BJ (cell line): ENCODE data around the gene ZMYM4. TPM values are rescaled to one million over a fixed set of nuclear protein-coding genes. Genes with fewer than 3 reads are reported as not detected.

Source experiments
- CTCF ChIA-PET: fragments of 350-600 bp; formaldehyde crosslinking; extraction: SDS; loops from one replicate; lab custom pipeline; 2021; ENCODE audit warnings: antibody characterized with exemption, inconsistent platforms; lab: Yijun Ruan, JAX
- POLR2A ChIA-PET: fragments of 300-600 bp; sonication (Branson Sonifier 250); formaldehyde crosslinking; extraction: SDS; loops from one replicate; lab custom pipeline; 2021; ENCODE audit warnings: antibody characterized with exemption; lab: Charles Lee
- DNase-seq: peaks from one replicate; pipeline ENCODE4 v3.0.0-alpha.2; 2011; ENCODE audit warnings: low read depth
- H3K27me3 ChIP-seq: 2 replicates; pipeline ENCODE4 v1.6.0; 2011; ENCODE audit warnings: low read length; ENCODE audit not compliant: control insufficient read depth, insufficient read depth
- H3K36me3 ChIP-seq: 2 replicates; pipeline ENCODE4 v1.5.1; 2011; ENCODE audit warnings: low read length; ENCODE audit not compliant: control insufficient read depth, insufficient read depth
- H3K4me3 ChIP-seq: 2 replicates; pipeline ENCODE4 v1.5.1; 2011; ENCODE audit warnings: low read depth, mild to moderate bottlenecking, control low read depth, low read length
- polyA plus RNA-seq: library from polyadenylated mRNA; depleted of rRNA; stranded (reverse); fragments of >200 nt; gene quantifications from 2 replicates; pipeline ENCODE4 v1.2.3, GENCODE V29; 2011
- TF ChIP-seq, protein P1 (sequence below): IDR thresholded peaks from 2 replicates; pipeline ENCODE4 v1.5.1; 2011; ENCODE audit warnings: low read depth, mild to moderate bottlenecking, control low read depth, inconsistent platforms, low read length, moderate library complexity; ENCODE audit not compliant: insufficient read depth

ZMYM4 gene
- polyA plus RNA-seq, 1 experiment, result 19.2 TPM

- DNase-seq, result no peak
- H3K4me3 ChIP-seq, result no peak overlapping the region
- ChIA-PET POLR2A (interaction anchor here (0.5 to 0.8 kb wide), 3 partner anchors 16 to 114 kb away, joined by 3 to 5 read pairs (median 3); no protein-coding TSS in a partner anchor), CTCF (interaction anchor here (0.6 to 9.2 kb wide), 31 partner anchors 9 to 371 kb away, joined by 3 to 161 read pairs (median 5); partner anchors contain the start of genes KIAA0319L, NCDN and ZMYM1)
- TF ChIP-seq, protein P1, sequence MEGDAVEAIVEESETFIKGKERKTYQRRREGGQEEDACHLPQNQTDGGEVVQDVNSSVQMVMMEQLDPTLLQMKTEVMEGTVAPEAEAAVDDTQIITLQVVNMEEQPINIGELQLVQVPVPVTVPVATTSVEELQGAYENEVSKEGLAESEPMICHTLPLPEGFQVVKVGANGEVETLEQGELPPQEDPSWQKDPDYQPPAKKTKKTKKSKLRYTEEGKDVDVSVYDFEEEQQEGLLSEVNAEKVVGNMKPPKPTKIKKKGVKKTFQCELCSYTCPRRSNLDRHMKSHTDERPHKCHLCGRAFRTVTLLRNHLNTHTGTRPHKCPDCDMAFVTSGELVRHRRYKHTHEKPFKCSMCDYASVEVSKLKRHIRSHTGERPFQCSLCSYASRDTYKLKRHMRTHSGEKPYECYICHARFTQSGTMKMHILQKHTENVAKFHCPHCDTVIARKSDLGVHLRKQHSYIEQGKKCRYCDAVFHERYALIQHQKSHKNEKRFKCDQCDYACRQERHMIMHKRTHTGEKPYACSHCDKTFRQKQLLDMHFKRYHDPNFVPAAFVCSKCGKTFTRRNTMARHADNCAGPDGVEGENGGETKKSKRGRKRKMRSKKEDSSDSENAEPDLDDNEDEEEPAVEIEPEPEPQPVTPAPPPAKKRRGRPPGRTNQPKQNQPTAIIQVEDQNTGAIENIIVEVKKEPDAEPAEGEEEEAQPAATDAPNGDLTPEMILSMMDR, result peak; percentile 87
- no peaks in the 10 kb centered on the region for H3K27me3 ChIP-seq
- H3K36me3 ChIP-seq, result peaks cover 8% of the 10 kb centered on the region
Measured at GRCh38 chr1:35451125-35451528, 182.6 kb downstream of the ZMYM4 start.

DNA sequence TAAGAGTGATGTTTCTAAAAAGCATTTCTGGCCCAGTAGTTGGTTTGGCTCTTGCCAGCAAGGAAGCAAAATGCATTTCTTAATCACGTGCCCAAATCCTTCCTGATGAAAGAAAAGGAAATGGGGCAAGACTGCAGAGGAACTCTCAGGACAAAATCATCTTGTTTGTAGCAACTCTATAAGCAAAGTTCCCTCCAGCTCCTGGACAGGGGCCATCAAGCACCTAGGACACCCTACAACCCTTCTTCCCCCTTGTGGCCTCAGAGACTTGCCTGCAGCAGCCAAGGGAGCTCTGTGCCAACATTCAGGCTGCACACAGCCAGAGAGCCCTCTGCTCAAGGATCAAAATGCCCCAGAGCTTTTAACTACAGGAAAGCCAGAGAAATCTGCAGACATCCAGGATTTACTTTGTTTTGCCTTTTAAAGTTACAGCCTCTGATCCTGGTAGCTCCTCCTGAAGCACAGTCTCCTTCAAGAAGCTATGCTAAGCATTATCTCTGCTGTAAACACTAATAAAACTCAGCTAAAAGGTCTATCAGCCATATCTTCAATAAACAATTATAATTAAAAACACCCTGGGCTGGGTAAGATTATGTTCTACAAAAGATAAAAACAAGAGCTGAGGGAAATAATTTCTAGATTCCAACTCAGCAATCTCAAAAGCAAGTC, 183.7 kb downstream of the ZMYM4 start:
- ChIA-PET CTCF (interaction anchor here (0.7 to 9.2 kb wide), 25 partner anchors 8 to 323 kb away, joined by 3 to 161 read pairs (median 5); partner anchors contain the start of genes KIAA0319L and NCDN), POLR2A (no interaction called here)
- H3K27me3 ChIP-seq, result no peaks in the 10 kb centered on the region
- H3K4me3 ChIP-seq, result no peak overlapping the region
- TF ChIP-seq, protein P1, result peak; percentile 22; the same call in 1 of the 2 replicates
- peak; percentile 36 for DNase-seq
- H3K36me3 ChIP-seq, result peaks cover 8% of the 10 kb centered on the region

DNA sequence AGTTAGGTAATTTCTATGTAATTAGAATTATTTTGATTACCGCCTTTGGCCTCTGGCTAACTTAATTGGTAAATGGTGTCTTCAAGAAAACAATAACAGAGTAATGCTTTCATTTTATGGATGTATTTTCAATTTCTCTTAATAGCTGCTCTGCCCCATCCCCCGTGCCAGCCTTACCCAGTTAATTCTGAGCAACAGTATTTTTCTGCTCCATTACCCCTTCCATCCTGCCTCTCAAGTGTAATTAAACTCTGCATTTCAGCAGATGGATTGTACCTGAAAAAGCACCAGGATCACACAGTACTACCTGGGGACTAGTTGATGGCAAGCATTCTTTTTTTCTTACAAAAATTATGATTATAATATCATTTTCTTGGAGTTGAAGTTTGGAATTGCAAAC, 184.5 kb downstream of the ZMYM4 start:
- CTCF ChIA-PET, result interaction anchor here (0.7 to 9.2 kb wide), 8 partner anchors 77 to 274 kb away, joined by 5 to 161 read pairs (median 23); partner anchors contain the start of genes KIAA0319L and NCDN
- DNase-seq, result no peak
- TF ChIP-seq, protein P1, result no peak
- no peak overlapping the region for H3K4me3 ChIP-seq
- no peaks in the 10 kb centered on the region for H3K27me3 ChIP-seq
- POLR2A ChIA-PET, result no interaction called here
- H3K36me3 ChIP-seq, result peaks cover 5% of the 10 kb centered on the region

GRCh38 chr1:35454176-35454575, 185.7 kb downstream of the ZMYM4 start:
- peaks cover 5% of the 10 kb centered on the region for H3K36me3 ChIP-seq
- ChIA-PET CTCF (interaction anchor here (1.2 to 9.2 kb wide), 5 partner anchors 16 to 273 kb away, joined by 4 to 161 read pairs (median 31); partner anchors contain the start of genes KIAA0319L and NCDN), POLR2A (no interaction called here)
- TF ChIP-seq, protein P1, result no peak
- no peak for DNase-seq
- no peak overlapping the region for H3K4me3 ChIP-seq
- no peaks in the 10 kb centered on the region for H3K27me3 ChIP-seq

DNA sequence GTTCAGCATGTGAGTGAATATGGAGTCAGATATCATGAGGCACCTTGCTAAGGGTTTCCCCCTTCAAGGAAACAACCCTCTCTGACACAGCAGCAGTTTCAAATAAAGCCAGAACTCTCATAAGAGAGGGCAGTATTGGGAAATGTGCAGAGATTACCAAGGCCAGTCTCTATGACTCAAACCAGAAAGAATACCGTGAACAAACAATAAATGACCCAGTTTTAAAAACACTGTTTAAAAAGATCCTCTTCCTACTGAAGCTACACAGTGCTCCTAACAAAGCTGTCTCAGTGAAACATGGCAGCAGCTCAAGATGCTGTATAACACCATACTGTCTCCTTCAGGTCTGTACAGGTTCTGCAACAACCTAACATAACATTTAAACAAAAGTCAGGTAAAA, 186.1 kb downstream of the ZMYM4 start:
- Histone ChIP-seq H3K4me3 (no peak overlapping the region), H3K36me3 (peaks cover 5% of the 10 kb centered on the region), H3K27me3 (no peaks in the 10 kb centered on the region)
- DNase-seq, result no peak
- CTCF ChIA-PET, result interaction anchor here (0.7 to 9.2 kb wide), 5 partner anchors 16 to 272 kb away, joined by 3 to 161 read pairs (median 6); partner anchors contain the start of genes KIAA0319L and NCDN
- TF ChIP-seq, protein P1, result peak; percentile 41
- POLR2A ChIA-PET, result no interaction called here
